GM18498 (cell line): ENCODE measurements around the gene TRIM5.
A peak's percentile ranks its signal among the peaks of the same experiment; 100 is the strongest.

Source experiments
- ATAC-seq: cut with Tn5 transposase; IDR thresholded peaks from one replicate; pipeline ENCODE4 v1.9.1; 2021; ENCODE audit warnings: mild to moderate bottlenecking, moderate library complexity; ENCODE audit not compliant: unreplicated experiment

Gene TRIM5

DNA sequence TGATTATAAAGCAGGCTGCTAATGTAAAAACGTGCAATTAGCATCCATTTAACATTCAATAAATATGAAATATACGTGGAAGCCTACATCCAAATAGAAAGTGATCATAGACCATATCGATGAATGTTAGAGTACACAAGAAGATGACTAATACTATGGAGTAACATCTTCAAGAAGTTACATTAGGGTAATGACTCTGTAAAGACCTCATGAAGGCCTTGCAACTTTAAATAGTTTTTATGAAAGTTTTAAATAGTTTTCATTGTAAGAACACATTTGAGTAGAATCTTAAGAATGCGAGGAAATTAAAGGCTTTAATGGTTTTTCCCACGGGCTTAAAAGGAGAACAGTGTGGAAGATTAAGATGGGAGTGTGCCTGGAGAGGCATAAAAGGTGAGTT is 58.7 kb downstream of the TRIM5 start:
- no peak for ATAC-seq

- ATAC-seq: no peak
These were observed 59.6 kb downstream of the TRIM5 start for GRCh38 chr11:5625281-5625680.

GRCh38 chr11:5624489-5625279 is 60.2 kb downstream of the TRIM5 start, which contains the start of gene TRIM34:
TSS of gene TRIM34 (plus strand) at chr11:5625001. CDS start at chr11:5632332, 7,331 bp downstream.
- ATAC-seq: peak; percentile 97

DNA sequence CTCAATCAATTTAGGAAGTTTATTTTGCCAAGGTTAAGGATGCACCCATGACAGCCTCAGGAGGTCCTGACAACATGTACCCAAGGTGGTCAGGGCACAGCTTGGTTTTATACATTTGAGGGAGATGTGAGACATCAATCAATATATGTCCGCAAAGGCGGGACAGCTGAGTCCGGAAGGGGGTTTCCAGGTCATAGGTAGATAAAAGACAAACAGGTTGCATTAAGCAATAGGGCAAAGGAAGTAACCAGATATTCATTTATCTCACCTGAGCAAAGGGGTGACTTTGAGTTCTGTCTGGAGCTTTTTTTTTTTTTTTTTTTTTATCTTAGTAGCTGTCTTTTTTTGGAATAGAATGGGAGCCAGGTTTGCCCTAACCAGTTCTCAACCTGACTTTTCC is 62.1 kb downstream of the TRIM5 start:
- ATAC-seq: no peak

GRCh38 chr11:5621580-5621979 is 63.3 kb downstream of the TRIM5 start:
- no peak for ATAC-seq

DNA sequence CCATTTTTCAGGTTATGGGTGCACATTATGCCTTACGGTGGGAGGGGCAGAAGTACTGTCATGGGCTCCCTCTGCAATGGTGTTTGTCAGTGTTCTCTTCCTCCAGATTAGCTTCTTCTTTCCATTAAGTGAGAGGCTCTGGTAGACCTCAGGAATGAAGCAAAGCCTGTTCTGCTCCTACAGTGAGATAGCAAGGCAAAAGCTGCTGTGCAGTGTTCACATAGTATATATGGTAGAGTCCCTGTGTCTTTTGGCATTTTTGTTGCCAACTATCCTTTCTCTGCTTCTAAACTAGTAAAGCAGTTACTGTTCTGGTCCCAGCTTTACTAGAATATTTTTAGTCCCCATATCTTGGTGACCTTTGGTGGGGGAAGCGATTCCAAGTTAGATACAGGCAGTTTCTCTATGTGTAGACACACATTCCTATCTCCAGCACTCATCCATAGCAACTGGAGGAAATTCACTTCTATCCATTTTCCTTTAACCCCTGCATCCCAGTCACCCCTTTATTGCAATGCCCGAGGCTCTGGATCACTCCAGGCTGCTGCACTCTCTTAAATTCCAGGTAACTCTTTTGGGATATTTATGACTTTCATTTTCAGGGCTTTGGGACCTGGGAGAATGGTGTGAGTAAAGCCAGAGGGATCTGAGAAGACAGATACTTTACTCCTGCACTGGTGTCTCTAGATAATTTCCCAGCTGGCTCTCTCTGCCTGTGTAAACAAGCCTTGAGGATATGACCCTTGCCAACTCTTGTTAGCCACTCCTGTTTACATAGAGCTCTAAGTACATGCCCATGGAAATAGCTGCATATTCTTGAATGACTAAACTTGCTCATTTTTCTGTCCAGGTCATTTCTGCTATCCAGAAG is 64.0 kb downstream of the TRIM5 start:
- no peak for ATAC-seq

DNA sequence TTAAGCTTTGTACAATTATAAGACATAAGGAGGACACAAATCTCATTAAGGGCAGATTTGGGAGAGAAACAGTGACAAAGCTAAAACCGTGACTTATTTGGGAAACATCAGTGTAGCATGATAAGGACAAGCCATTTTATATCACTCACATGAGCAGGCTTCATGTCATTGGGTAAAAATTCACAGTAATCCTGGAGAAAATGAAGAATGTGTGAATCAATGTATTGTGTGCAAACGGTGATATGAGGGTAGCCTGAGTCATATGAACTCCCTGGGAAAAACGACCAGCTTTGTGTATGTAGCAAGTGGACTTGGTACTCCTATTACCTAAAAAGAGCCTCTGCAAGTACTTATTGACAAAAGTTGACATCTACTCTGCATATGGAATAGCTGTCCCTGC is 66.1 kb downstream of the TRIM5 start:
- no peak for ATAC-seq
